VCaP (cell line): ENCODE results near the gene YWHAB.

ENCODE experiments used
- H3K27ac ChIP-seq: fragments of 450-650 bp; 2 replicates; pipeline ENCODE4 v1.5.1; 2017
- CTCF ChIP-seq: fragments of 450-650 bp; conservative IDR thresholded peaks from 2 replicates; pipeline ENCODE4 v1.5.1; 2017; ENCODE audit warnings: mild to moderate bottlenecking, moderate library complexity

Gene YWHAB

GRCh38 chr20:44843876-44844275 lies 41.6 kb upstream of the YWHAB start:
- H3K27ac ChIP-seq = no peak overlapping the region
- no peak for TF ChIP-seq CTCF

GRCh38 chr20:44848254-44849015 lies 37.1 kb upstream of the YWHAB start:
- peak overlapping the region; percentile 90 for H3K27ac ChIP-seq
- no peak for TF ChIP-seq CTCF

- peak overlapping the region; percentile 90 for H3K27ac ChIP-seq
- peak; percentile 68 for TF ChIP-seq CTCF
These were observed 35.8 kb upstream of the YWHAB start for GRCh38 chr20:44849703-44850102.

GRCh38 chr20:44850272-44850671 lies 35.2 kb upstream of the YWHAB start:
- no peak for TF ChIP-seq CTCF
- peak overlapping the region; percentile 90 for H3K27ac ChIP-seq

GRCh38 chr20:44850837-44851236 lies 34.7 kb upstream of the YWHAB start:
- H3K27ac ChIP-seq = peak overlapping the region; percentile 90
- TF ChIP-seq CTCF = no peak

- TF ChIP-seq CTCF = peak; percentile 68
- H3K27ac ChIP-seq = peak overlapping the region; percentile 90
These were observed 34.0 kb upstream of the YWHAB start for GRCh38 chr20:44851545-44851944.

- TF ChIP-seq CTCF = no peak
- no peak overlapping the region for H3K27ac ChIP-seq
These were observed 29.1 kb upstream of the YWHAB start for GRCh38 chr20:44856442-44856841.
